Stimulated activated CD8-positive, alpha-beta memory T cell treated with anti-CD3 and anti-CD28 coated beads, Interleukin-12 subunit alpha, Interleukin-12 subunit beta, amount 100 ng/mL, for 4 hours (primary cell): ENCODE data around the gene THUMPD3.

Experiments
- DNase-seq: peaks from one replicate; pipeline ENCODE4 v3.0.0-alpha.2; 2020; ENCODE audit warnings: low read depth

Gene THUMPD3

DNA sequence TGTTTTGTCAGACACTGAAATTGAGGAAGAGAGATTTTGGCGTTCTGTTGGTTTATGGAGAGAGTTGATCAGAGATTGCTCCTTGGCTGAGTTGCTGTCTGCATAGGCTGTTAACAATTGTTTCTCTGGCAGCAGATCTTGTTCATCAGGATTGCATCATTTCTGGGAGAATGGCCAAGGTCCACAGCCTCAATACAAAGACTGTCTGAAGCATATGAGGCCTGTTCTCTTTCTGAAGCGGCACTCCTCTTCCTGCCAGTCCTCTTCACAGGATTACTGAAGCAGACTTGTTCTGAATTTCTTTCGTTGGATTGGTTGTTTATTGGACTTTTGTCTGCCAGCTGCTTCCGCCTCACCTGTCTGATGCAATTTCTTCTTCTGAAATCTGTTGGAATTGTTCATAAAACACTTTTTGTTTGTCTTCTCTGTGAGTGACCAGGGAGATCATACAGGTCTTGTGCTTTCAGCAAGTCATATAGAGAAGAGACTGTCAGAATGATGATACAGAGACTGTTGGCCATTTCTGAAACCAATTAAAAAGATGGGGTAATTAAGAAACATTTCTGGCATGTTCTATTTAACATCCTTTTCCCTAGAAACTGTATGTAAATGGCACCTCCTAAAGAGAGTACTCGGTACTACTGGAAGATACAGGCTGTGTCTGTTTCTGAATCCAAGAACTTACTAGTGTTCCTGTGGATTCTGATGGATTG is 60.0 kb downstream of the THUMPD3 start:
- DNase-seq: no peak

- no peak for DNase-seq
Measured at GRCh38 chr3:9428411-9428810, 65.6 kb downstream of the THUMPD3 start.

GRCh38 chr3:9430733-9431132 is 67.9 kb downstream of the THUMPD3 start:
- DNase-seq: no peak

- no peak for DNase-seq
Measured at GRCh38 chr3:9433627-9434521, 71.0 kb downstream of the THUMPD3 start.

DNA sequence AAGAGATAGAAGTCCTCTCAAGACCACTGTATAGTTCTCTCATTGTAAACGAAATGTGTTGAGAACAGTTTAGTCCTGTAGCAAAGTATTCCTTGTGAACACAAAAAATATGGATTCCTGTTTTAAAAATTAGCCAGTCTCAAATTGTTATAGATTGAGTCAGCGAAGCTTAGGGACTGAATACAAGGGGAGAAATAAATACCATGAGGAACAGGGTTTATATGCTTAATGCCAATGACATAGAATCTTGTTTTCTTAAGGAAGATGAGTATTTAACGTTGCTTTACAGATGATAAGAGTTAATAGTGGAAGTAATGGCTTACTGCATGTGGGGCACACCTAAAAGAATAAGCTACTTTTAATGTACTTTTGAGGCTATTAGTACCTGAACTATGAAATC is 72.5 kb downstream of the THUMPD3 start:
- DNase-seq: no peak
